Measurements from ENCODE around the gene SSBP4. TPM values are rescaled to one million over a fixed set of nuclear protein-coding genes. Genes with fewer than 3 reads are reported as not detected.

The SSBP4 gene
- polyA plus RNA-seq, 1 of the 3 experiments (the other 2 are of a cell fraction): 24.9 TPM

GRCh38 chr19:18441804-18442788 is 22.9 kb downstream of the SSBP4 start:
- H3K9me2 ChIP-seq: no peaks in the 10 kb centered on the region
- CTCF ChIA-PET: interaction anchor here (1.0 to 13.5 kb wide), 4 partner anchors 9 to 23 kb away, joined by 3 to 215 read pairs (median 19); no protein-coding TSS in a partner anchor
- POLR2A ChIA-PET: no interaction called here

More at GRCh38 chr19:18441804-18442788, 22.9 kb downstream of the SSBP4 start:
- TF ChIP-seq POLR2AphosphoS5 (IDR thresholded peaks at IDR 0.05; ENCODE audit: low read depth, low read length) (no peak), GABPA (IDR thresholded peaks at IDR 0.05; ENCODE audit: low read depth) (no peak), CTCF (IDR thresholded peaks at IDR 0.05) (no peak), FOXM1 (IDR thresholded peaks at IDR 0.05; ENCODE audit: low read depth) (no peak), SIN3A (IDR thresholded peaks at IDR 0.05; ENCODE audit: borderline replicate concordance, low read depth, low read length) (no peak), TAF1 (IDR thresholded peaks at IDR 0.05; ENCODE audit: borderline replicate concordance, low read depth, low read length) (no peak), REST (IDR thresholded peaks at IDR 0.05; ENCODE audit: low read depth, low read length) (no peak), IRF3 (IDR thresholded peaks at IDR 0.05; ENCODE audit: low read depth, low read length) (no peak), TEAD4 (IDR thresholded peaks at IDR 0.05; ENCODE audit: borderline replicate concordance, insufficient read depth) (no peak), NRF1 (IDR thresholded peaks at IDR 0.05; ENCODE audit: low read depth, low read length) (no peak), NFIC (IDR thresholded peaks at IDR 0.05; ENCODE audit: borderline replicate concordance) (no peak), YY1 (IDR thresholded peaks at IDR 0.05; ENCODE audit: low read depth) (no peak), FOSL2 (IDR thresholded peaks at IDR 0.05; ENCODE audit: borderline replicate concordance, low read depth) (no peak)
- H3K4me3 ChIP-seq (ENCODE audit: low read depth in 2 of 2, low read length in 1 of 2): no peak overlapping the region
- no peak overlapping the region for H3K4me2 ChIP-seq
- peaks cover 0 to 6% of the 10 kb centered on the region in 2 experiments; a peak in 2 of 4 replicates for H3K4me1 ChIP-seq (ENCODE audit: control insufficient read depth in 1 of 2, insufficient read depth in 2 of 2, low read depth in 1 of 2, low read length in 1 of 2)
- 89% methylated on average over 5 of the region's 5 CpGs for WGBS (ENCODE audit: low lambda C conversion rate)
- no peak overlapping the region for H3K9ac ChIP-seq
- H3K27ac ChIP-seq (ENCODE audit: low read depth in 2 of 2, low read length in 1 of 2): no peak overlapping the region
- no peaks in the 10 kb centered on the region for H3K27me3 ChIP-seq (ENCODE audit: insufficient read depth)
- H3K79me2 ChIP-seq (ENCODE audit: insufficient read depth): no peaks in the 10 kb centered on the region
- peaks cover 16% of the 10 kb centered on the region for H3F3A ChIP-seq (replicated peaks; ENCODE audit: insufficient read depth)
- H4K20me1 ChIP-seq (ENCODE audit: insufficient read depth): no peaks in the 10 kb centered on the region
- no peak overlapping the region for H2AFZ ChIP-seq (ENCODE audit: low read depth)
- no peak for DNase-seq
- H3K9me3 ChIP-seq: no peaks in the 10 kb centered on the region
- H3K36me3 ChIP-seq (replicated peaks in 1 of 2; ENCODE audit: control insufficient read depth in 1 of 2, insufficient read depth in 2 of 2, low read length in 1 of 2): peaks cover 3 to 18% of the 10 kb centered on the region in 2 experiments
